AG04450 (cell line): ENCODE results near the gene G6PC3. TPM values are rescaled to one million over a fixed set of nuclear protein-coding genes. Genes with fewer than 3 reads are reported as not detected.

Source experiments
- CTCF ChIA-PET: fragments of 300-600, 350-600 bp; formaldehyde crosslinking; extraction: SDS; loops from one replicate; lab custom pipeline; 2022; ENCODE audit warnings: antibody characterized with exemption, inconsistent platforms; lab: Charles Lee
- POLR2A ChIA-PET: fragments of 350-600 bp; formaldehyde crosslinking; extraction: SDS; loops from one replicate; lab custom pipeline; 2021; ENCODE audit warnings: antibody characterized with exemption, inconsistent platforms; lab: Yijun Ruan, JAX
- DNase-seq: peaks from one replicate; pipeline ENCODE4 v3.0.0-alpha.2; 2011; ENCODE audit warnings: low read depth, low spot score
- H3K27ac ChIP-seq: one replicate; pipeline ENCODE4 v1.5.1; 2012; ENCODE audit warnings: low read depth, low read length, control low read depth
- H3K27me3 ChIP-seq: one replicate; pipeline ENCODE4 v1.6.0; 2012; ENCODE audit warnings: low read length; ENCODE audit not compliant: control insufficient read depth, insufficient read depth
- H3K4me3 ChIP-seq: 2 replicates; pipeline ENCODE4 v1.5.1; 2011; ENCODE audit warnings: mild to moderate bottlenecking, low read depth, low read length, control low read depth
- H3K9me3 ChIP-seq: 2 replicates; pipeline ENCODE4 v1.5.1; 2012; ENCODE audit warnings: low read length; ENCODE audit not compliant: control insufficient read depth, insufficient read depth
- CTCF ChIP-seq: IDR thresholded peaks from 2 replicates; pipeline ENCODE4 v1.5.1; 2011; ENCODE audit warnings: low read depth, low read length, control low read depth, inconsistent platforms
- polyA plus RNA-seq: library from polyadenylated mRNA; depleted of rRNA; stranded (reverse); fragments of >200 nt; gene quantifications from 2 replicates; pipeline ENCODE4 v1.2.3, GENCODE V29; 2011

G6PC3 gene
- polyA plus RNA-seq, 1 experiment = 69.8 TPM

GRCh38 chr17:44071198-44071520, 624 bp downstream of the G6PC3 start:
- Histone ChIP-seq H3K27me3 (no peaks in the 10 kb centered on the region), H3K4me3 (peak overlapping the region; percentile 79), H3K27ac (peak overlapping the region; percentile 93), H3K9me3 (no peaks in the 10 kb centered on the region)
- ChIA-PET CTCF (interaction anchor here (1.6 kb wide), 1 partner anchor 139 kb away, joined by 3 read pairs; no protein-coding TSS in a partner anchor), POLR2A (interaction anchor here (0.6 to 1.1 kb wide), 3 partner anchors 13 to 92 kb away, joined by 3 to 5 read pairs (median 3); no protein-coding TSS in a partner anchor)
- no peak for TF ChIP-seq CTCF
- DNase-seq = no peak

- POLR2A ChIA-PET = interaction anchor here (1.1 kb wide), 1 partner anchor 14 kb away, joined by 3 read pairs; no protein-coding TSS in a partner anchor
- Histone ChIP-seq H3K27ac (peak overlapping the region; percentile 61), H3K4me3 (peak overlapping the region; percentile 79), H3K9me3 (no peaks in the 10 kb centered on the region), H3K27me3 (no peaks in the 10 kb centered on the region)
- CTCF ChIA-PET = interaction anchor here (1.6 kb wide), 1 partner anchor 138 kb away, joined by 3 read pairs; no protein-coding TSS in a partner anchor
- TF ChIP-seq CTCF = no peak
- no peak for DNase-seq
Measured at GRCh38 chr17:44071772-44072171, 1.2 kb downstream of the G6PC3 start.

- Histone ChIP-seq H3K4me3 (no peak overlapping the region), H3K9me3 (no peaks in the 10 kb centered on the region), H3K27me3 (no peaks in the 10 kb centered on the region), H3K27ac (peak overlapping the region; percentile 52)
- CTCF ChIA-PET = interaction anchor here (0.6 to 1.1 kb wide), 4 partner anchors 9 to 94 kb away, joined by 3 to 6 read pairs (median 3); partner anchors contain the start of gene HDAC5
- no peak for TF ChIP-seq CTCF
- POLR2A ChIA-PET = interaction anchor here (0.5 to 0.7 kb wide), 3 partner anchors 13 to 100 kb away, joined by 3 to 6 read pairs (median 4); partner anchors contain the start of gene HROB
- DNase-seq = no peak
Measured at GRCh38 chr17:44074231-44074910, 3.8 kb downstream of the G6PC3 start.

- CTCF ChIA-PET = interaction anchor here (0.6 to 1.1 kb wide), 2 partner anchors 49 to 94 kb away, joined by 3 read pairs; partner anchors contain the start of gene HDAC5
- Histone ChIP-seq H3K27me3 (no peaks in the 10 kb centered on the region), H3K9me3 (no peaks in the 10 kb centered on the region), H3K4me3 (no peak overlapping the region), H3K27ac (no peak overlapping the region)
- TF ChIP-seq CTCF = no peak
- POLR2A ChIA-PET = interaction anchor here (0.6 to 0.7 kb wide), 2 partner anchors 12 to 67 kb away, joined by 3 to 4 read pairs; partner anchors contain the start of gene HROB
- no peak for DNase-seq
Measured at GRCh38 chr17:44074911-44075285, 4.4 kb downstream of the G6PC3 start.

GRCh38 chr17:44075598-44076293, 5.2 kb downstream of the G6PC3 start:
- no peak for DNase-seq
- H3K27ac ChIP-seq = no peak overlapping the region
- H3K9me3 ChIP-seq = no peaks in the 10 kb centered on the region
- TF ChIP-seq CTCF = no peak
- POLR2A ChIA-PET = no interaction called here
- CTCF ChIA-PET = interaction anchor here (1.1 kb wide), 1 partner anchor 93 kb away, joined by 3 read pairs; no protein-coding TSS in a partner anchor
- no peak overlapping the region for H3K4me3 ChIP-seq
- no peaks in the 10 kb centered on the region for H3K27me3 ChIP-seq
